Esophagus squamous epithelium (tissue), 4 donors: ENCODE measurements around the gene MED17.

ENCODE experiments used
- CTCF ChIP-seq, 6 experiments: fragments of 450-650 bp in 4 of 6; fragments of 200-600 bp in 2 of 6; sonication (generic) in 2 of 6; IDR thresholded peaks; one replicate each; pipeline ENCODE4 v1.5.1; 2016 to 2019; ENCODE audit warnings: antibody characterized with exemption in 6 of 6, mild to moderate bottlenecking in 4 of 6, moderate library complexity in 4 of 6
- POLR2A ChIP-seq, 4 donors: fragments of 450-650 bp; IDR thresholded peaks; one replicate each; pipeline ENCODE4 v1.6.1; 2017; ENCODE audit warnings: antibody characterized with exemption in 4 of 4, mild to moderate bottlenecking in 4 of 4, moderate library complexity in 3 of 4

GRCh38 chr11:93840180-93840579, 56.1 kb downstream of the MED17 start:
- TF ChIP-seq CTCF (IDR thresholded peaks at IDR 0.05) (no peak), POLR2A (IDR thresholded peaks at IDR 0.05) (no peak)
